GM12878 (cell line): ENCODE results near the gene ZCCHC24. TPM values are rescaled to one million over a fixed set of nuclear protein-coding genes. Genes with fewer than 3 reads are reported as not detected.

Experiments
- ATAC-seq: fragments of 200-7000 bp; cut with Tn5 transposase; 3 replicates; pipeline ENCODE4 v1.9.1; 2020; ENCODE audit warnings: mild to moderate bottlenecking, moderate library complexity
- BruUV-seq: library from RNA; stranded (reverse); fragments of 400-500 nt; replicated peaks from 2 replicates; lab custom pipeline; 2021; lab: Mats Ljungman, UMichigan
- CTCF ChIA-PET: fragments of 300-600 bp; sonication (Branson Sonifier 250); formaldehyde crosslinking; extraction: SDS; loops from one replicate; lab custom pipeline; 2021; ENCODE audit warnings: inconsistent platforms; lab: Yijun Ruan, JAX
- POLR2A ChIA-PET: fragments of 350-600 bp; formaldehyde crosslinking; extraction: SDS; loops from one replicate; lab custom pipeline; 2021; ENCODE audit warnings: inconsistent platforms; lab: Charles Lee
- RAD21 ChIA-PET: fragments of 300-600 bp; sonication (Branson Sonifier 250); formaldehyde crosslinking; loops from one replicate; lab custom pipeline; 2023; ENCODE audit warnings: antibody characterized with exemption; ENCODE audit not compliant: unreplicated experiment; lab: Charles Lee
- SMC1A ChIA-PET: fragments of 300-600 bp; sonication (Branson Sonifier 250); formaldehyde crosslinking; loops from one replicate; lab custom pipeline; 2023; ENCODE audit not compliant: unreplicated experiment, uncharacterized antibody; lab: Charles Lee
- DNase-seq: peaks from one replicate; pipeline ENCODE4 v3.0.0-alpha.2; 2011; ENCODE audit warnings: low read depth, low spot score
- FAIRE-seq: peaks from 3 replicates; lab custom pipeline; 2011; peaks lifted over from hg19 to GRCh38; lab: Jason Lieb, UNC
- H2AFZ ChIP-seq: 2 replicates; pipeline ENCODE4 v1.6.0; 2011; ENCODE audit warnings: low read depth, low read length, control low read depth; ENCODE audit not compliant: control insufficient read depth
- H3K27ac ChIP-seq: 2 replicates; pipeline ENCODE4 v1.5.1; 2011; ENCODE audit warnings: control low read depth; ENCODE audit not compliant: control insufficient read depth, insufficient read depth
- H3K27me3 ChIP-seq, 2 experiments: replicated peaks in 1 of 2; 2 replicates each; pipeline versions ENCODE4 v1.6.0 to v1.6.1; 2011; ENCODE audit warnings: low read length in 1 of 2; ENCODE audit not compliant: control insufficient read depth in 2 of 2, insufficient read depth in 2 of 2
- H3K36me3 ChIP-seq, 2 experiments: 2 replicates each; pipeline ENCODE4 v1.5.1; 2011; ENCODE audit warnings: low read length in 1 of 2; ENCODE audit not compliant: control insufficient read depth in 2 of 2, insufficient read depth in 2 of 2
- H3K4me1 ChIP-seq: 2 replicates; pipeline ENCODE4 v1.6.1; 2011; ENCODE audit warnings: mild to moderate bottlenecking, low read length, moderate library complexity, mixed read lengths; ENCODE audit not compliant: control insufficient read depth, insufficient read depth
- H3K4me2 ChIP-seq: 2 replicates; pipeline ENCODE4 v1.6.0; 2011; ENCODE audit warnings: control low read depth; ENCODE audit not compliant: control insufficient read depth, insufficient read depth
- H3K4me3 ChIP-seq: fragments of 200-600 bp; sonication (generic); 2 replicates; pipeline ENCODE4 v1.5.1; 2016
- H3K79me2 ChIP-seq: 2 replicates; pipeline ENCODE4 v1.6.0; 2011; ENCODE audit warnings: low read length; ENCODE audit not compliant: control insufficient read depth, insufficient read depth
- H3K9ac ChIP-seq: 2 replicates; pipeline ENCODE4 v1.8.0; 2011; ENCODE audit warnings: low read length, control low read depth, mixed read lengths; ENCODE audit not compliant: control insufficient read depth, insufficient read depth
- H3K9me3 ChIP-seq: replicated peaks from 3 replicates; pipeline ENCODE4 v1.5.1; 2011; ENCODE audit warnings: mild to moderate bottlenecking, low read length; ENCODE audit not compliant: control insufficient read depth, insufficient read depth
- H4K20me1 ChIP-seq: 2 replicates; pipeline ENCODE4 v1.6.0; 2011; ENCODE audit not compliant: control insufficient read depth, insufficient read depth
- ATF2 ChIP-seq: IDR thresholded peaks from 2 replicates; pipeline ENCODE4 v1.6.1; 2012; ENCODE audit warnings: low read length, inconsistent platforms
- BACH1 ChIP-seq: fragments of 450-650 bp; IDR thresholded peaks from 2 replicates; pipeline ENCODE4 v1.6.1; 2017; ENCODE audit warnings: mild to moderate bottlenecking, borderline replicate concordance
- CBX3 ChIP-seq: fragments of 200-600 bp; sonication (generic); IDR thresholded peaks from 2 replicates; pipeline ENCODE4 v1.6.1; 2016; ENCODE audit warnings: low read depth, borderline replicate concordance
- CEBPB ChIP-seq, 2 experiments: fragments of 150-350 bp in 1 of 2; IDR thresholded peaks; 2 replicates each; pipeline ENCODE4 v1.6.1; 2012 to 2014; ENCODE audit warnings: low read depth in 2 of 2, low read length in 2 of 2, borderline replicate concordance in 1 of 2, inconsistent platforms in 1 of 2
- CEBPZ ChIP-seq: fragments of 150-350 bp; IDR thresholded peaks from 2 replicates; pipeline ENCODE4 v1.6.1; 2016; ENCODE audit warnings: low read depth, low read length
- E2F8 ChIP-seq: fragments of 450-650 bp; IDR thresholded peaks from 2 replicates; pipeline ENCODE4 v1.6.1; 2018; ENCODE audit warnings: mild to moderate bottlenecking, low read depth, moderate library complexity; ENCODE audit not compliant: partially characterized antibody
- FOXK2 ChIP-seq: fragments of 450-650 bp; IDR thresholded peaks from 2 replicates; pipeline ENCODE4 v1.6.1; 2017; ENCODE audit warnings: mild to moderate bottlenecking, moderate library complexity
- LARP7 ChIP-seq: fragments of 450-650 bp; IDR thresholded peaks from 2 replicates; pipeline ENCODE4 v1.6.1; 2017; ENCODE audit warnings: mild to moderate bottlenecking
- MTA2 ChIP-seq: fragments of 450-650 bp; IDR thresholded peaks from 2 replicates; pipeline ENCODE4 v1.6.1; 2016; ENCODE audit warnings: low read depth, mild to moderate bottlenecking, moderate library complexity
- NRF1 ChIP-seq: conservative IDR thresholded peaks from 2 replicates; pipeline ENCODE4 v1.6.1; 2011; ENCODE audit warnings: mild to moderate bottlenecking, low read depth, low read length, improper control_type of control experiment
- PRDM15 ChIP-seq: fragments of 450-650 bp; formaldehyde crosslinking; IDR thresholded peaks from 2 replicates; pipeline ENCODE4 v1.4.0; 2020; ENCODE audit warnings: mild to moderate bottlenecking, moderate library complexity
- ZNF274 ChIP-seq: IDR thresholded peaks from one replicate; pipeline ENCODE4 v1.8.0; 2011; ENCODE audit not compliant: insufficient read length, insufficient read depth
- ZNF384 ChIP-seq: IDR thresholded peaks from 2 replicates; pipeline ENCODE4 v1.6.1; 2012; ENCODE audit warnings: low read depth, mild to moderate bottlenecking, low read length, improper control_type of control experiment, borderline replicate concordance
- WGBS: methylation state at CpG from one replicate; pipeline ENCODE4 v1.1.6; 2016; ENCODE audit warnings: low lambda C conversion rate; ENCODE audit not compliant: insufficient replicate concordance, insufficient coverage; ENCODE audit errors: missing lambda C conversion rate; 5-methylcytosine and 5-hydroxymethylcytosine counted together
- in situ Hi-C: fragments of 300-500 bp; cut with MboI; formaldehyde crosslinking; loops from 9 replicates; pipeline ENCODE4 v1.14.3; 2018; ENCODE audit warnings: mixed read lengths
- intact Hi-C: fragments of 100-400 bp; cut with micrococcal nuclease; formaldehyde crosslinking; loops from one replicate; pipeline ENCODE4 v1.14.2; 2022; ENCODE audit not compliant: unreplicated experiment
- polyA plus RNA-seq, 11 experiments: library from polyadenylated mRNA; depleted of rRNA in 4 of 11; unstranded in 6 of 11; stranded (reverse) in 5 of 11; fragments of >200 nt; fragmentation: Nextera tagmentation in 4 of 11; fragmentation: Illumina TruSeq in 1 of 11; extraction: Ambion mirVana in 4 of 11; extraction: Trizol in 1 of 11; gene quantifications; 1 replicate in 1 of 11; 2 replicates in 10 of 11; pipeline versions ENCODE4 v1.2.1 to v1.2.3, GENCODE V29; 2011 to 2016; ENCODE audit warnings: inconsistent platforms in 2 of 11, missing spikeins in 2 of 11, low read depth in 1 of 11
- total RNA-seq, 4 experiments: library from RNA; depleted of rRNA in 3 of 4; stranded (reverse); fragments of >200 nt in 3 of 4; fragmentation: Illumina TruSeq in 1 of 4; extraction: Trizol in 1 of 4; gene quantifications; 2 replicates each; pipeline versions ENCODE4 v1.2.1 to v1.2.3, GENCODE V29; 2013 to 2021

Gene ZCCHC24
- total and polyA plus RNA-seq, 10 of the 15 experiments (the other 5 are each of a cell fraction or from before 2014, with no cell fraction given) = 0.02 to 0.62 (median 0.04) TPM; not detected in 4

GRCh38 chr10:79409726-79410085, 35.7 kb downstream of the ZCCHC24 start:
- no peak for FAIRE-seq
- H4K20me1 ChIP-seq = no peaks in the 10 kb centered on the region
- no TSS peak for BruUV-seq
- no peaks in the 10 kb centered on the region for H3K9me3 ChIP-seq
- TF ChIP-seq CEBPZ (no peak), E2F8 (no peak), ZNF384 (no peak), MTA2 (no peak), BACH1 (no peak), FOXK2 (no peak), PRDM15 (CRISPR knock-in tag) (no peak), ATF2 (no peak), CBX3 (no peak), ZNF274 (no peak), NRF1 (no peak), CEBPB (IDR thresholded peaks at IDR 0.05; ENCODE audit: borderline replicate concordance in 1 of 2, low read depth in 2 of 2, low read length in 2 of 2) (no peak), LARP7 (no peak)
- TF ChIP-seq, all 136 proteins: peak for 0
- H3K79me2 ChIP-seq = no peaks in the 10 kb centered on the region
- no peak for DNase-seq
- CTCF ChIA-PET = interaction anchor here (1.6 kb wide), 1 partner anchor 59 kb away, joined by 3 read pairs; no protein-coding TSS in a partner anchor
- peaks cover 6% of the 10 kb centered on the region for H3K4me1 ChIP-seq
- no peak for ATAC-seq
- no peak overlapping the region for H2AFZ ChIP-seq
- WGBS = 68% methylated on average over 5 of the region's 9 CpGs
- SMC1A ChIA-PET = no interaction called here
- no peak overlapping the region for H3K9ac ChIP-seq
- RAD21 ChIA-PET = no interaction called here
- H3K27ac ChIP-seq = no peak overlapping the region
- H3K4me3 ChIP-seq = no peak overlapping the region
- POLR2A ChIA-PET = no interaction called here
- in situ Hi-C loops = no loop called here
- H3K27me3 ChIP-seq = no peaks in the 10 kb centered on the region; a peak in 1 of 4 replicates
- H3K36me3 ChIP-seq = no peaks in the 10 kb centered on the region
- H3K4me2 ChIP-seq = no peak overlapping the region
- intact Hi-C loops = no loop called here
